HG02571 (cell line): ENCODE results near the gene CBFB.
A peak's percentile ranks its signal among the peaks of the same experiment; 100 is the strongest.
"Not testable (repeated sequence)": the region's sequence is repeated elsewhere in the genome, so short reads cannot be mapped to it uniquely, and the experiment has no call there.

Source experiments
- ATAC-seq: cut with Tn5 transposase; IDR thresholded peaks from one replicate; pipeline ENCODE4 v1.9.1; 2021; ENCODE audit warnings: mild to moderate bottlenecking, moderate library complexity; ENCODE audit not compliant: unreplicated experiment

Gene CBFB

GRCh38 chr16:67122799-67123198 is 93.8 kb downstream of the CBFB start:
- ATAC-seq = not testable (repeated sequence)

- ATAC-seq = no peak
Observed at GRCh38 chr16:67128417-67128816, 99.5 kb downstream of the CBFB start.

GRCh38 chr16:67128887-67129286 is 99.9 kb downstream of the CBFB start:
- no peak for ATAC-seq

- no peak for ATAC-seq
Observed at GRCh38 chr16:67129422-67129821, 100.5 kb downstream of the CBFB start.

- no peak for ATAC-seq
Observed at GRCh38 chr16:67137605-67138004, 108.7 kb downstream of the CBFB start.

GRCh38 chr16:67141391-67141790 is 112.4 kb downstream of the CBFB start:
- no peak for ATAC-seq

GRCh38 chr16:67142342-67142741 is 113.4 kb downstream of the CBFB start:
- no peak for ATAC-seq

GRCh38 chr16:67144943-67145342 is 116.0 kb downstream of the CBFB start:
- no peak for ATAC-seq

- ATAC-seq = no peak
Observed at GRCh38 chr16:67145746-67146145, 116.8 kb downstream of the CBFB start.

- no peak for ATAC-seq
Observed at GRCh38 chr16:67146523-67147357, 117.8 kb downstream of the CBFB start.

GRCh38 chr16:67147437-67148140 is 118.6 kb downstream of the CBFB start:
- no peak for ATAC-seq

- no peak for ATAC-seq
Observed at GRCh38 chr16:67148221-67148620, 119.3 kb downstream of the CBFB start.

- no peak for ATAC-seq
Observed at GRCh38 chr16:67148656-67149275, 119.8 kb downstream of the CBFB start.

- ATAC-seq = no peak
Observed at GRCh38 chr16:67149276-67150046, 120.5 kb downstream of the CBFB start.

- peak; percentile 49 for ATAC-seq
Observed at GRCh38 chr16:67150047-67150832, 121.3 kb downstream of the CBFB start.
